T-cell (primary cell): ENCODE data around the gene BAG3. TPM values are rescaled to one million over a fixed set of nuclear protein-coding genes. Genes with fewer than 3 reads are reported as not detected.

Experiments
- ATAC-seq, 4 experiments: fragments of 200-7000 bp in 3 of 4; fragments of 150-1000 bp in 1 of 4; cut with Tn5 transposase; replicated peaks in 1 of 4; 1 replicate in 3 of 4; 2 replicates in 1 of 4; pipeline ENCODE4 v1.10.0; 2021; ENCODE audit warnings: moderate library complexity in 3 of 4, mild to moderate bottlenecking in 2 of 4, moderate number of reproducible peaks in 1 of 4
- CTCF ChIA-PET, 2 donors: fragments of 300-600 bp; sonication (Branson Sonifier 250); formaldehyde crosslinking; loops; one replicate each; lab custom pipeline; 2022; ENCODE audit warnings: antibody characterized with exemption in 2 of 2; lab: Charles Lee
- POLR2A ChIA-PET, 2 donors: fragments of 300-600 bp; sonication (Branson Sonifier 250); formaldehyde crosslinking; loops; one replicate each; lab custom pipeline; 2022; ENCODE audit warnings: antibody characterized with exemption in 2 of 2; lab: Charles Lee
- DNase-seq, 35 experiments: peaks; one replicate each; pipeline versions ENCODE4 v3.0.0 to v3.0.0-alpha.2; 2013 to 2023
- H3K27ac ChIP-seq: one replicate; pipeline ENCODE4 v1.5.1; 2013; ENCODE audit warnings: low read length
- H3K27me3 ChIP-seq, 2 experiments: replicated peaks in 1 of 2; 1 replicate in 1 of 2; 2 replicates in 1 of 2; pipeline versions ENCODE4 v1.6.1 to v1.7.0; 2013; ENCODE audit warnings: low read length in 1 of 2, mixed read lengths in 1 of 2; ENCODE audit not compliant: control insufficient read depth in 2 of 2, insufficient read depth in 2 of 2; ENCODE audit errors: extremely low read depth in 1 of 2
- H3K36me3 ChIP-seq, 2 donors: 1 replicate in 1 of 2; 2 replicates in 1 of 2; pipeline versions ENCODE4 v1.6.1 to v1.7.0; 2013; ENCODE audit warnings: low read length in 1 of 2; ENCODE audit not compliant: control insufficient read depth in 2 of 2, insufficient read depth in 1 of 2; ENCODE audit errors: extremely low read depth in 1 of 2
- H3K4me1 ChIP-seq, 2 experiments: 1 replicate in 1 of 2; 2 replicates in 1 of 2; pipeline versions ENCODE4 v1.6.1 to v1.7.0; 2013; ENCODE audit warnings: low read length in 2 of 2, mixed read lengths in 1 of 2; ENCODE audit not compliant: insufficient read depth in 2 of 2, control insufficient read depth in 1 of 2; ENCODE audit errors: extremely low read depth in 1 of 2
- H3K4me3 ChIP-seq, 2 donors: 1 replicate in 1 of 2; 2 replicates in 1 of 2; pipeline versions ENCODE4 v1.5.1 to v1.7.0; 2013; ENCODE audit warnings: mild to moderate bottlenecking in 2 of 2, low read length in 1 of 2, moderate library complexity in 1 of 2; ENCODE audit not compliant: control insufficient read depth in 1 of 2; ENCODE audit errors: extremely low read depth in 1 of 2
- H3K9me3 ChIP-seq: 2 replicates; pipeline ENCODE4 v1.7.0; 2013
- H3K27ac Mint-ChIP-seq, 2 donors: one replicate each; pipeline ENCODE4 v1.8.0; 2020 to 2021; ENCODE audit warnings: mild to moderate bottlenecking in 2 of 2, mixed read lengths in 2 of 2
- H3K27me3 Mint-ChIP-seq, 2 donors: one replicate each; pipeline ENCODE4 v1.8.0; 2021 to 2022; ENCODE audit warnings: mixed read lengths in 2 of 2
- H3K36me3 Mint-ChIP-seq: one replicate; pipeline ENCODE4 v1.8.0; 2021; ENCODE audit warnings: mixed read lengths
- H3K4me1 Mint-ChIP-seq, 3 donors: one replicate each; pipeline ENCODE4 v1.8.0; 2020 to 2022; ENCODE audit warnings: mixed read lengths in 3 of 3, mild to moderate bottlenecking in 1 of 3
- H3K4me3 Mint-ChIP-seq, 3 donors: one replicate each; pipeline ENCODE4 v1.8.0; 2020 to 2022; ENCODE audit warnings: mild to moderate bottlenecking in 3 of 3, mixed read lengths in 3 of 3, moderate library complexity in 3 of 3
- H3K9me3 Mint-ChIP-seq, 3 donors: one replicate each; pipeline ENCODE4 v1.8.0; 2020 to 2022; ENCODE audit warnings: mixed read lengths in 3 of 3
- WGBS: methylation state at CpG from one replicate; pipeline ENCODE4 v1.1.5; 2013; ENCODE audit warnings: missing lambda C conversion rate; ENCODE audit not compliant: insufficient coverage; 5-methylcytosine and 5-hydroxymethylcytosine counted together
- total RNA-seq, 35 experiments: library from RNA in 6 of 35; stranded (reverse) in 6 of 35; fragments of 120-200 nt in 1 of 35; gene quantifications; one replicate each; pipeline versions ENCODE4 v1.2.1 to v1.2.4 and lab custom pipeline; 2013 to 2026

The BAG3 gene
- total RNA-seq, 5 donors from 2014 or later (not counting 1 experiment from before 2014, with no cell fraction given) = 20.2 to 36.4 (median 23.7) TPM

DNA sequence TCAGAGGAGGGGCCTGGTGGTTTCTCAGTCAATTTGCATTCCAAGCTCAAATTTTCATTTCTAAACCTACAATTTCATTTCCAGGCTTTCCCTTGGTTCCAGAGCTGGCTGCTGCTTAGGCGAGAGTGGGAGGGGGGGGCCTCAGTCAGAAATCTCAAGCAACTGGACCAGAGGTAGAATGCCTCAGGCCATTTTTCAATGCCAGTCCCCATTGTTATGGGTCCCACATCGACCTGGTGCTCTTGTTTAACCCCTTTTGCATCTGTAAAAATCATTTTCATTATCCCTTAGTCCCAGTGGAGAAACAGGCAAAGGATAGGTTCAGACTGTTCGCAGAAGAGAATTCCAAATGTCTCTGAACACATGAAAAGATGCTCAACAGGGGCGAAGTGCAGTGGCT, 13.5 kb upstream of the BAG3 start:
- no peak overlapping the region for H3K27ac ChIP-seq
- H3K27me3 ChIP-seq = no peaks in the 10 kb centered on the region
- H3K36me3 ChIP-seq = no peaks in the 10 kb centered on the region
- peaks cover 1 to 16% of the 10 kb centered on the region in 2 experiments for H3K4me1 ChIP-seq
- no peaks in the 10 kb centered on the region for H3K9me3 ChIP-seq
- no peaks in the 10 kb centered on the region for H3K36me3 Mint-ChIP-seq
- H3K27me3 Mint-ChIP-seq = no peaks in the 10 kb centered on the region
- POLR2A ChIA-PET = interaction anchor here in 1 of 2 donors (0.7 kb wide), 1 partner anchor 80 kb away, joined by 10 read pairs; no protein-coding TSS in a partner anchor
- H3K4me3 ChIP-seq = no peak overlapping the region
- peaks cover 6 to 17% (median 13%) of the 10 kb centered on the region in 3 donors for H3K4me1 Mint-ChIP-seq
- no peak overlapping the region for H3K4me3 Mint-ChIP-seq
- ATAC-seq (no peak), DNase-seq (no peak)
- peak overlapping the region in 1 of 2 donors; percentile 19 for H3K27ac Mint-ChIP-seq
- CTCF ChIA-PET = interaction anchor here in 1 of 2 donors (0.6 kb wide), 1 partner anchor 35 kb away, joined by 3 read pairs; no protein-coding TSS in a partner anchor
- 57% methylated on average over 2 of the region's 4 CpGs for WGBS
- H3K9me3 Mint-ChIP-seq = no peaks in the 10 kb centered on the region

DNA sequence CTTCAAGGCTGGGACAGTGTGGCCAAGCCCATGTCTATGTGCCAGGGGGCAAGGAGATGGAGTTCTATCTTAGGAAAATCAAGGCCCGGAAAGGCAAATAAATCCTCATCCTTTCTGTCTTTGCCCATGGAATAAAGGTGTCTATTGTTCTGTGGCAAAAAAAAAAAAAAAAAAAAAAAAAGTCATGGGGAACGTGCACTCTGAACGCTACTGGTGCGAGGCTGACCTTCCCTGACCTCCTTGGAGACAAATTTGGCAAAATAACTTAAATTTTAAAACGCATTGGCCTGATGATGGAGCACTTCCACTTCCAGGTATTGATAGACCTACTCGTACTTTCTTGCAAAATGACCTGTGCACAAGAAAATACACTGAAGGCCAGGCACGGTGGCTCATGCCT, 12.2 kb upstream of the BAG3 start:
- no peaks in the 10 kb centered on the region for H3K27me3 Mint-ChIP-seq
- H3K36me3 ChIP-seq = no peaks in the 10 kb centered on the region
- H3K4me3 Mint-ChIP-seq = no peak overlapping the region
- H3K4me3 ChIP-seq = no peak overlapping the region
- DNase-seq (no peak), ATAC-seq (no peak)
- H3K36me3 Mint-ChIP-seq = no peaks in the 10 kb centered on the region
- no peak overlapping the region for H3K27ac ChIP-seq
- no peaks in the 10 kb centered on the region for H3K9me3 ChIP-seq
- POLR2A ChIA-PET = no interaction called here
- H3K9me3 Mint-ChIP-seq = no peaks in the 10 kb centered on the region
- peaks cover 2 to 29% of the 10 kb centered on the region in 2 experiments for H3K4me1 ChIP-seq
- CTCF ChIA-PET = no interaction called here
- 86% methylated on average over 5 of the region's 7 CpGs for WGBS
- no peak overlapping the region for H3K27ac Mint-ChIP-seq
- peaks cover 17 to 29% (median 25%) of the 10 kb centered on the region in 3 donors for H3K4me1 Mint-ChIP-seq
- no peaks in the 10 kb centered on the region for H3K27me3 ChIP-seq

DNA sequence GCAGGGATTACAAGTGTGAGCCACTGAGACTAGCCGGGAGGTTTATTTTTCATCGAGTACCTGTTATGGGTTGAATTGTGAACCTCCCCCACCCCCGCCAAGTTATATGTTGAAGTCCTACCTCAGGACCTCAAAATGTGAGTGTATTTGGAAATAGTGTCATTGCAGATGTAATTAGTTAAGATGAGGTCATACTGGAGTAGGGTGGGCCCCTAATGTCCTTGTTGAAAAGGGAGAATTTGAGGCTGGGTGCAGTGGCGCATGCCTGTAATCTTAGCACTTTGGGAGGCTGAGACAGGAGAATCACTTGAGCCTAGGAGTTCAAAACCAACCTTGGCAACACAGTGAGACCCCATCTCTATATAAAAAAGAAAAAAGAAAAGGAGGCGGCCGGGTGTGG, 10.8 kb upstream of the BAG3 start:
- H3K4me1 ChIP-seq = peaks cover 2 to 29% of the 10 kb centered on the region in 2 experiments
- no peak overlapping the region for H3K27ac ChIP-seq
- no peaks in the 10 kb centered on the region for H3K9me3 ChIP-seq
- peaks cover 0 to 4% of the 10 kb centered on the region in 2 experiments for H3K27me3 ChIP-seq
- ATAC-seq = no peak
- H3K36me3 Mint-ChIP-seq = no peaks in the 10 kb centered on the region
- no CpG with 5 or more reads among the region's 6 CpGs for WGBS
- peaks cover 17 to 29% (median 25%) of the 10 kb centered on the region in 3 donors for H3K4me1 Mint-ChIP-seq
- ChIA-PET POLR2A (interaction anchor here in 1 of 2 donors (0.7 kb wide), 1 partner anchor 479 kb away, joined by 6 read pairs; no protein-coding TSS in a partner anchor), CTCF (interaction anchor here in 1 of 2 donors (0.6 to 0.7 kb wide), 2 partner anchors 86 to 589 kb away, joined by 3 to 4 read pairs; partner anchors contain the start of gene INPP5F)
- no peaks in the 10 kb centered on the region for H3K36me3 ChIP-seq
- no peaks in the 10 kb centered on the region for H3K9me3 Mint-ChIP-seq
- no peak overlapping the region for H3K4me3 ChIP-seq
- H3K27me3 Mint-ChIP-seq = no peaks in the 10 kb centered on the region
- H3K4me3 Mint-ChIP-seq = no peak overlapping the region
- DNase-seq = no peak
- H3K27ac Mint-ChIP-seq = no peak overlapping the region

DNA sequence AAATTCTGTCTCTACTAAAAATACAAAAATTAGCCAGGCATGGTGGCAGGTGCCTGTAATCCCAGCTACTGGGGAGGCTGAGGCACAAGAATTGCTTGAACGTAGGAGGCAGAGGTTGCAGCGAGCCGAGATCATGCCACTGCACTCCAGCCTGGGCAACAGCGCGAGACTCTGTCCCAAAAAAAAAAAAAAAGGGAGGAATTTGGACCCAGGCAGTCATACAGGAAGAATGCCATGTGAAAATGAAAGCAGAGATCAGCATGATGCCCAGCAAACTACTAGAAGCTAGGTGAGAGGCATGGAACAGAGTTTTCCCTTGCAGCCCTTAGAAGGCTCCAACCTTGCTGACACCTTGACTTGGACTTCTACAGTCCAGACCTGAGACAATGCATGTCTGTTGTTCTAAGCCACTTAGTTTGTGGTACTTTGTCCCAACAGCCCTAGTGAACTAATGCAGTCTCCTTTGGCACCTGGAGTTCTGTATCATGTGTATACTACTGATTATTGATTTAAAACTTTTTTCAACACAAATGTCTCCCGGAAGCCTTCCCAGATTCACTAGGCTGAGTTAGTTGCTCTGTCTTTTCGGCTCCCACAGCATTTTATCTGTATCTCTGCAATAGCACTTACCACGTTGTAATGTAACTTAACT, 10.2 kb upstream of the BAG3 start:
- H3K4me3 Mint-ChIP-seq = no peak overlapping the region
- Histone ChIP-seq H3K4me3 (no peak overlapping the region), H3K36me3 (no peaks in the 10 kb centered on the region), H3K27ac (no peak overlapping the region), H3K27me3 (peaks cover 0 to 5% of the 10 kb centered on the region in 2 experiments), H3K9me3 (no peaks in the 10 kb centered on the region), H3K4me1 (peaks cover 2 to 29% of the 10 kb centered on the region in 2 experiments)
- ChIA-PET POLR2A (no interaction called here), CTCF (no interaction called here)
- peaks cover 17 to 29% (median 25%) of the 10 kb centered on the region in 3 donors for H3K4me1 Mint-ChIP-seq
- no peaks in the 10 kb centered on the region for H3K36me3 Mint-ChIP-seq
- H3K9me3 Mint-ChIP-seq = peaks cover 0 to 3% (median 0%) of the 10 kb centered on the region in 3 donors
- ATAC-seq (no peak), DNase-seq (no peak)
- H3K27ac Mint-ChIP-seq = no peak overlapping the region
- whole genome bisulfite sequencing = 97% methylated on average over 6 of the region's 8 CpGs
- H3K27me3 Mint-ChIP-seq = no peaks in the 10 kb centered on the region

DNA sequence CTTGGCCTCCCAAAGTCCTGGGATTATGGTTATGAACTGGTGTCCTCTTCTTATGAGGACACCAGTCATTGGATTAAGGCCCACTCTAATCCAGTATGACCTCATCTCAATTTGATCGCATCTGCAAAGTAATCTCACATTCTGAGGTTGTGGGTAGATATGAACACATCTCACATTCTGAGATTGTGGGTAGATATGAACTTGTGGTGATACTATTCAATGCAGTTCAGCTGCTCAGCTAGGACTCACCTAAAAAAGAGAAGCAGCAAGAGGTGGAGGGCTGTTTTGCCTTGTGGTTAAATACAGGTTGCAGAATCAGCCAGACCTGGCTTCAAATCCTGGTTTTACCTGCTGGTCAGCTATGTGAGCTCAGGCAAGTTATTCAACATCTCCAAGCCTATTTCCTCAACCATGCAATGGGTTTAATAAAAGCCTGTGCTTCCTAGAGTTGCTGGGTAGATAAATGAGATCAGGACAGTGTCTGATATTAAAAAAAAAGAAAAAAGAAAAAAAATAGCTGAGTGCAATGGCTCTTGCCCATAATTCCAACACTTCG, 8.5 kb upstream of the BAG3 start:
- H3K27ac ChIP-seq = peak overlapping the region; percentile 24
- H3K36me3 ChIP-seq = no peaks in the 10 kb centered on the region
- no CpG with 5 or more reads among the region's 2 CpGs for WGBS
- Mint-ChIP-seq H3K27ac (peak overlapping the region; percentile 17 to 75), H3K27me3 (no peaks in the 10 kb centered on the region), H3K4me1 (peaks cover 17 to 29% (median 25%) of the 10 kb centered on the region in 3 donors), H3K4me3 (peak overlapping the region in 1 of 3 donors; percentile 39), H3K9me3 (peaks cover 0 to 4% (median 0%) of the 10 kb centered on the region in 3 donors), H3K36me3 (no peaks in the 10 kb centered on the region)
- ChIA-PET POLR2A (no interaction called here), CTCF (interaction anchor here in 1 of 2 donors (0.6 kb wide), 1 partner anchor 9 kb away, joined by 3 read pairs; the partner anchor contains the start of gene BAG3)
- H3K27me3 ChIP-seq = peaks cover 0 to 7% of the 10 kb centered on the region in 2 experiments
- H3K4me1 ChIP-seq = peaks cover 2 to 29% of the 10 kb centered on the region in 2 experiments
- peak; percentile 72 to 93 (median 84) for ATAC-seq
- peak in 4 of 35 experiments; percentile 7 to 66 (median 18) for DNase-seq
- no peaks in the 10 kb centered on the region for H3K9me3 ChIP-seq
- H3K4me3 ChIP-seq = no peak overlapping the region
